Loucy (cell line): ENCODE measurements around the gene NAALADL2.

Experiments
- CTCF ChIP-seq: fragments of 200-600 bp; sonication (generic); conservative IDR thresholded peaks from 2 replicates; pipeline ENCODE4 v1.5.1; 2014; ENCODE audit warnings: mild to moderate bottlenecking, antibody characterized with exemption, low read length
- EZH2phosphoT487 ChIP-seq: fragments of 200-600 bp; IDR thresholded peaks from 2 replicates; pipeline ENCODE4 v1.6.1; 2018; ENCODE audit warnings: antibody characterized with exemption, mild to moderate bottlenecking, moderate library complexity, borderline replicate concordance

- TF ChIP-seq CTCF (no peak), EZH2phosphoT487 (no peak)
These were observed 869.4 kb downstream of the NAALADL2 start for GRCh38 chr3:175728566-175728965.
